Bone marrow (tissue), 2 donors: ENCODE results near the gene TNFAIP2.

Experiments used
- DNase-seq, 2 donors: peaks; one replicate each; lab custom pipeline; 2025; lab: John Stamatoyannopoulos, UW

Gene TNFAIP2

GRCh38 chr14:103122947-103123633 is at the start of gene TNFAIP2:
Gene TNFAIP2 (plus strand): TSS chr14:103123461. CDS start chr14:103126458, 2,997 bp downstream.
- peak in 1 of 2 donors; percentile 93 for DNase-seq

GRCh38 chr14:103073876-103074728 is 49.2 kb upstream of the TNFAIP2 start:
- no peak for DNase-seq

- DNase-seq = no peak
Observed at GRCh38 chr14:103074729-103075367, 48.4 kb upstream of the TNFAIP2 start.

GRCh38 chr14:103078420-103078749 is 44.9 kb upstream of the TNFAIP2 start:
- DNase-seq = peak; percentile 29 to 63

- no peak for DNase-seq
Observed at GRCh38 chr14:103078860-103079587, 44.2 kb upstream of the TNFAIP2 start.

- no peak for DNase-seq
Observed at GRCh38 chr14:103081951-103082350, 41.3 kb upstream of the TNFAIP2 start.

GRCh38 chr14:103084021-103084919 is 39.0 kb upstream of the TNFAIP2 start, which contains the start of gene LBHD2:
Gene LBHD2 (plus strand): TSS chr14:103084210. CDS start chr14:103086013, 1,803 bp downstream.
- no peak for DNase-seq

GRCh38 chr14:103085106-103086091 is 37.9 kb upstream of the TNFAIP2 start:
- DNase-seq = no peak

- no peak for DNase-seq
Observed at GRCh38 chr14:103086771-103087342, 36.4 kb upstream of the TNFAIP2 start.

GRCh38 chr14:103087343-103087835 is 35.9 kb upstream of the TNFAIP2 start:
- no peak for DNase-seq

- no peak for DNase-seq
Observed at GRCh38 chr14:103088921-103089320, 34.3 kb upstream of the TNFAIP2 start.

- DNase-seq = no peak
Observed at GRCh38 chr14:103089386-103090335, 33.6 kb upstream of the TNFAIP2 start.

- no peak for DNase-seq
Observed at GRCh38 chr14:103090481-103091020, 32.7 kb upstream of the TNFAIP2 start.

GRCh38 chr14:103091041-103091882 is 32.0 kb upstream of the TNFAIP2 start:
- DNase-seq = peak; percentile 20 to 41

GRCh38 chr14:103091883-103092222 is 31.4 kb upstream of the TNFAIP2 start:
- no peak for DNase-seq

- DNase-seq = no peak
Observed at GRCh38 chr14:103093856-103094405, 29.3 kb upstream of the TNFAIP2 start.
